ENCODE measurements around the gene CTNNA3.

CTNNA3 gene

DNA sequence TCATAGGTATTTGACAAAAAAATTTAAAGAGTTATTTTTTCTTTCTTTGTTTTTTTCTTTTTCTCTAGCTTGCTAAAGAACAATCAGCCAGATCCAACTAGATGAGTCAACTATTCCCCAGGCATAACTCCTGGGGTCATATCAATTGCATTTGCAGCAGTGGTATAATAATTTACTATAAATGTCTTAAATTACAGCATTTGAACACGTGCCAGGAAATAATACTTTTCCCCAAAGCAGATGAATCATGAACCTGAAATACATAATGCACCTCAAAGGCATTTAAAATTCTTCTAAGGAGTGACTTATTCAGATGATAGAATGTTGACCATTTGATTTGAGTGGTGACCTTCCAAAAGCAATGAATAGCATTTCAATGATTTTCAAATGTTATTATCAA, 580.0 kb downstream of the CTNNA3 start:
- DNase-seq (ENCODE audit: low read depth in 2 of 2), result no peak

- no peak for DNase-seq (ENCODE audit: low read depth in 2 of 2)
Measured at GRCh38 chr10:67114945-67115344, 581.0 kb downstream of the CTNNA3 start.

DNA sequence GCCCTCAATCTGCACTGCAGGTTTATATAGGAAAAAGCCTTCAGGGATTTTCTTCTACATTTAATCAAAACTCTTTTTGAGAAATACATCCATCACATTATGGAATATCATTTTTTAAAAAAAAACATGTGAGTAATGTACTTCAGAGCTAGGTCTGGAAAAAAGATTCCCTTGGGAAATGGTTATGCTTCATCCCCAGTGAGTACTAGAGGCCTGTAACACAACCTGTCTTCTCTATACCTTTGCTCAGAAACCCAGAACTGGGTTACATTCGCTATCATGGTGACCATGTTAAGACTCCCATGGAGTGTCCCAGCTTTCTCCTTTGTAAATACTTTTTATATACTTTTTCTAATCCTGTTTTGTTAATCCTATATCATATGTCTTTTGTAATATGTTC, 583.2 kb downstream of the CTNNA3 start:
- DNase-seq (ENCODE audit: low read depth in 2 of 2), result no peak

DNA sequence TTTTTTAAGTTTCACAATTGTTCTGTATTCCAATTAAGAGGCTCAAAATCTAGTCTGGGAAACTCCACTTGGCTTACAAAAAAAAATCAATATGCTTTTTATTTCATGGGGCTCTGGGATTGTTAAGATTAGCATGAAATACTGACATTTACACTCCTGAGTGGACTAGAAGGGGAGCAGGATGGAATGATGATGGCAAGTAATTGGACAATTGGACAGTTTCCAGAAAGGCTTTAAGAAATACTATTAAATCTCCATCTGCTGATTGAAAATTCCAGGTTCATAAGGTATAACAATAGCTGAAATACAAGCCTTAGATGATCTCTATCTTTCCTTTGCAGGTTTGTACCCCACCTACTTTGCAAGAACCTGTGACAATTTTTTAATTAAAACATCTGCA, 585.7 kb downstream of the CTNNA3 start:
- DNase-seq (ENCODE audit: low read depth in 2 of 2), result no peak

DNA sequence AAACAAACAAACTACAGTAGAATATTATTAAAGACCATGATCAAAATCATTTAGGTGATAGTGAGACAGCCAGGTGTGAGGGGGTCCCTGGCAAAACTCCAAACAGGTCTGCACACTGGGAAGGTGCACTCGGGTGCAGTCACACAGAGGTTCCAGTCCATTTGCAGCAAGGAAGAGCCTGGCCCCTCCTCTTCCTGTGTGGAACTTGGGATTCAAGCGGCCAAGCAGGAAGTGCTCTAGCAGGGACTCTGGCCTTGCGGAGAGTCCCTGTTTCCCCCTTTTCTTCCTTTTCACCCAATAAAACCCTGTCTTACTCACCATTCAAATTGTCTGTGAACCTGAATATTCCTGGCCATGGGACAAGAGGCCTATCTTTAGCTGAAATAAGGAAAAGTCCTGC, 588.3 kb downstream of the CTNNA3 start:
- no peak for DNase-seq (ENCODE audit: low read depth in 2 of 2)

DNA sequence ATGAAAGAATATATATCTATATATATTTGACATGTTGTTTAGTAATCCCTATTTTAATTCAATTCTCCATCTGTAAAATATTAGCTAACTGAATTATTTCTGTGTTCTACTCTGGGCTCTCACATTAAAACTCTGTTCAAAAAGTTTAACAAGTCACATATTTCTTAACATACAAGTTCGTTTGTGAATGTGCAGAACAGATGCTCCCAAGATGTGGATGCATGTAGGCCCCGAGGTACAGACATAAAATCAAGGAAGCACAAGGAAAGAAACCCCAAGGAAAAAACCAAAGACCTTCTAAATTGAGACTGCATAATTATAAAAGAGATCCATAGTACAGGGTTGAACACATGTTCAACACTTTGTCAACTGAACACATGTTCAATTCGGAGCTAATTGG, 595.0 kb downstream of the CTNNA3 start:
- DNase-seq (ENCODE audit: low read depth in 2 of 2), result no peak

- DNase-seq (ENCODE audit: low read depth in 2 of 2), result no peak
Measured at GRCh38 chr10:67098461-67098860, 597.5 kb downstream of the CTNNA3 start.

- DNase-seq (ENCODE audit: low read depth in 2 of 2), result no peak
Measured at GRCh38 chr10:67095531-67095930, 600.5 kb downstream of the CTNNA3 start.

GRCh38 chr10:67088036-67088435, 608.0 kb downstream of the CTNNA3 start:
- no peak for DNase-seq (ENCODE audit: low read depth in 2 of 2)

- DNase-seq (ENCODE audit: low read depth in 2 of 2), result no peak
Measured at GRCh38 chr10:67087135-67087425, 608.9 kb downstream of the CTNNA3 start.

- no peak for DNase-seq (ENCODE audit: low read depth in 2 of 2)
Measured at GRCh38 chr10:67086327-67087134, 609.5 kb downstream of the CTNNA3 start.

DNA sequence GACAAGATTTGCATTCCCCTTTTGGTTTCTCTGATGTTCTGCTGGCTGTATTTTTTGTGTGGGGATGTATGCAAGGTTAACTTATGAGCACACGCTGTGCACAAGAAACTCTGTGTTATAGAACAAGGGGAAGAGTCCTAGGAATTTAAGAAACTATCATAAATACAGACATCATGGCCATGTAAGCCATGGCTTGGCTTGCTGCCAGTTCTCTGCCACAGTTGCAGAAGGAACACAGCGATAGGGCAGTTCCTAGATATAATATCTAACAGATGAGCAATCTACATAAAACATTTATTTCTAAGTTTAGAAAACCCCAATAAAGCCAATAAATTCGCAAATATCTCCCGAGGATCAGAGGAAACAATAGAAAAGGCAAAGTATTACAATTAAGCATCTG, 616.9 kb downstream of the CTNNA3 start:
- DNase-seq (ENCODE audit: low read depth in 2 of 2), result no peak

DNA sequence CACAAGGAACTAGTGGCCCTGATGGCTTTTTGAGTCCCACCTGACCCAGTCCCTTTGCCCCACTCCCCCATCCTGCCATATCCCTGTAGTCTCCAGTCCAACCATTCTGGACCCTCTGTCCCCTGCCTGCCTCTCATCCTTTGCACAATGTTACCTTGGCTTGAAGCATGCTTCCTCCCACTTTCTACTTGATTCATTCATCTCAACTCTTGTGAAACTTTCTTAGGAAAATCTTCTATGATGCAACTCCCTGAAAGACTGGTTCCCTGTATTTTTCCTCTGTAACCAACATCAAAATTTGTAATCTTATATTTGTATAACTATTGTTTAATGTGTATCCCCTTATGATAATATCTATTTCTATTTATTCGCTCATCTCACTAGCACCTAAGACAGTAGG, 618.6 kb downstream of the CTNNA3 start:
- DNase-seq (ENCODE audit: low read depth in 2 of 2), result no peak

DNA sequence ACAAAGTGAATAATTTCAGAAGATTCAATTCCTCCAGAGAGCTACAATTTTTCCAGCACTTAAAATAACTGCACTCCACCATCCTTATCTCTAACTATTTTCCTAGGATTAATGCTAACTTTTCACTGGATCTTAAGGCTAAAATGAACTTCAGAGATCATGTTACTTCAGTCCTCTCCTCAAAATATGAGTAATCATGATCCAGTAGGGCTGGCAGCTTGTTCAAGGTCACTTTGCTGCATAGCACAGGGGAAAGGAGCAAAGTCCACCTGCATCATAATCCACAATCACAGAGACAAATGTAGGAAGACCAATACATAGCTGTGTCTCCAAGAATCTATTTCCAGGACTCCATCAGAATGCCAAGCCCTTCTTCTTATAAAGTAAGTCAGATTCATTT, 619.9 kb downstream of the CTNNA3 start:
- DNase-seq (ENCODE audit: low read depth in 2 of 2), result no peak

DNA sequence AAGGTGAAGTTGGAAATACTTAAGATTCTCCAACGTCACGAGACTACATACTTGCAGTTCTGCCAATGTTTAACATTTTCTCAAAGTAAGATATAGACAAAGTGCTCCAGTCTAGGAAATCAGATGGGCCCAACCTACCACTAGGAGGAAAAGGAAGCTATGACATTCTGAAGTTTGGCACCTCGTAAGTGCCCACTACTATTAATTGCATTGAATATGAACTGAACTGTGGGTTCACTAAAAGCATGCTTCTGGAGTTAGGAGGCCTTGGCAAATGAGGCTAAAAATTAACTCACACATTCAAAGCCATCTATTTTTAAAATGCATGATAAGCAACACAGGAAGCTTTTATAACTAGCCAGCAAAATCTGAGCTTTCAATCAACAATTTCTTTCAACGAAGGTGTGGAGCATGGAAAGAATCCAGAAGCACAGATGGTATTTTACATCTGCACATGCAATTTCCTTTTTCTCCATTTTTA, 620.5 kb downstream of the CTNNA3 start:
- DNase-seq (ENCODE audit: low read depth in 2 of 2), result no peak

DNA sequence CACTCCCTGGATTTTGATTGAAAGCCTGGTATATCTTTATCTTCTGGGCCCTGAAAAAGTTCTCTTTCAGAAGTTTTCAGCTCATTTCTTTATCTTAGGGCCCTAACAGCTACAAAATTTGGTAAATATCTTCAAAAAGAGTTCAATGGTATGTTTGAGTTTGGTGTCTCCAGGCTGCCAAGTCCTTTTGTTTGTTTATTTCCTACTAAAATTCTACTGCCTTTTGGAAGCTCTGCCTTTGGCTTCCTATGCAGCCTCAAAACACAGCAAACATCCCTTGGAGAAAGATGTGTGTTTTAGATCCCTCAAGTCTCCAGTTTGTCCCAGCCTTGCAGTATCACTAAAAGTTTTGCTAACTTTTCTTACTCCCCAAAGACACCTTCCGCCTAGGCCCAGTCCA, 623.3 kb downstream of the CTNNA3 start:
- DNase-seq (ENCODE audit: low read depth in 2 of 2), result no peak

- no peak for DNase-seq (ENCODE audit: low read depth in 2 of 2)
Measured at GRCh38 chr10:67050415-67050814, 645.6 kb downstream of the CTNNA3 start.

GRCh38 chr10:67049988-67050387, 646.0 kb downstream of the CTNNA3 start:
- no peak for DNase-seq (ENCODE audit: low read depth in 2 of 2)

DNA sequence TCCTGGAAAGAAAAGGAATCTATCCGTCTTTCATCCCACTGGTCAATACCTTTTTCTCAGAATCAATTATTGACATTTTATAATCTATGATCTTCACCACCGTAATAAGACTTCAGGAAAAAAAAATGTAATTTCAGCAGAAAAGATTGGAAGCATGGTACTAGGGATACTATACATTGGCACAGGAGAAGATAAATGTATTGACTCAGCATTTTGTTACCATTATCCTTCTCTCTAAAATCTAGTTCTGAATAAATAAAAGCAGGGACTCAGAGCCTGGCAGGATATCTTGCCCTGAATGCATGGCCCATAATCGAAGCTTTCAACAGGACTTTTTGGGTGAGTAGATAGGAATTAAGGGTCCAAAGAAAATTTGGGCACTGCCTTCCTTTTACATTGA, 649.5 kb downstream of the CTNNA3 start:
- no peak for DNase-seq (ENCODE audit: low read depth in 2 of 2)

DNA sequence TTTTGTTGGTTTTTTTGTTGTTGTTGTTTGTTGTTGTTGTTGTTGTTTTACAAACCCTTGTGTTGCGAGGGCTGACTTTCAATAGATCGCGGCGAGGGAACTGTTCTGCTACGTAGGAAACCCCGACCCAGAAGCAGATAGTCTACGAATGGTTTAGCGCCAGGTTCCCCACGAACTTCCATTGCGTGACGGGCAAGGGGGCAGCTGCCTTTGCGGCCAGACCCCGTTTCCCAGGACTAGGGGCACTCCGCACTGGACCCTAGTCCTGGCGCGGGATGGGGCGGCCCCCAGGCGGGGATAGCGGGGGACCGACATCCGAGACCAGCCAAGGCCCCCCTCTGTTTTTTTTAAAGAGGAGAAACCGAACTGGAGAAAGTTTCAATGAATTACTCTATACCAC, 650.6 kb downstream of the CTNNA3 start:
- no peak for DNase-seq (ENCODE audit: low read depth in 2 of 2)

DNA sequence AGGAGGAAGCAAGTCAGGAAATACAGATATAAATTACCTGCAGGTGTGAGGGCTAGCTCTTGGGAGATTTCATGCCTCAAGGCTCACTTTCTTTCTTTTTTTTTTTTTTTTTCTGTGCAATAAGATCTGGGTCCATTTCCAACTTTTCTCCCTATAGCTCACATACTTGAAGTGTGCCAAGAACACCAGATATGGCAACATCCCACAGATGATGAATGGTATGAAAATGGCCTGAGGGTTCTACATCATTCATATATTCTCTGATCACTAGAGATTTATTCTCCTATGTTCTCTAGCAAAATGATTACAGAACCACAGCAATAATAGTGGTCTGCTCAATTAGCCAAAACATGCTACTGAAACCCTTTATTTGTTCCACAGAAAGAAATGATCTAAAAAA, 653.0 kb downstream of the CTNNA3 start:
- no peak for DNase-seq (ENCODE audit: low read depth in 2 of 2)

DNA sequence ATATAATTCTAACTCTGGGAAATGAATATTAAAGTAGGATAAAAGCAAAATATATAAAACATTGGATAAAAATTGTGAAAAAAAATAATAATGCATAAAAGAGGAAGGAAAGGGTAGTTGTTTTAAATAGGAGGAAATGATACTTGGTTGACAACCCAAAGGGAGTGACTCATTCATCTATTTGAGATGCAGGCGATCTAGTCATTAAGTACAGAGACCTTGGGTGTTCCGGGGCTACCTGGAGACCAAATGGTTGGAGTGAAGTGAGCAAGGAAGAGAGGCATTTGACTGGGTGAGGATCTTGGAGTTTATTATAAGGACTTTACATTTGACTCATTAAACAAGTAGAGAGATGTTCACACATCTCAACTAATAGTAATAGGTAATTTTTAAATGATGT, 659.2 kb downstream of the CTNNA3 start:
- no peak for DNase-seq (ENCODE audit: low read depth in 2 of 2)

- no peak for DNase-seq (ENCODE audit: low read depth in 2 of 2)
Measured at GRCh38 chr10:67033878-67034277, 662.1 kb downstream of the CTNNA3 start.

DNA sequence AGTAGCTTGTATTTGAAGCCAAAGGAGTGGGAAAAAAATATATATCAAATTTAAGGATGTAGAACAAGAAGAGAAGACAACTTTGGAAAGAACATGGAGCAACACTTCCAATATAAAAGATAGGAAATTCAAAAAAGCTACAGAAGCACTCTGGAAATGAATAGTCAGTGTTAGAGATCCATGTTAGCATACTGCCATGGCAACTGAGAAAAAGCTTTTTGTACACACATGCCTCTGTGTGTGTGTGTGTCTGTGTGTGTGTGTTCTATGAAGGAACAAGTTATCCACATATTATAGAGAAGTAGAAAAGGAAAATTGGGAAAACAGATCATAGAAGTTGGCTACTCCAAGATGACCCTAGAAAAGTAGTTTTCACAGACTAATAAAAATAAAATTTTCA, 673.9 kb downstream of the CTNNA3 start:
- DNase-seq (ENCODE audit: low read depth in 2 of 2), result no peak

Data from stimulated activated CD8-positive, alpha-beta memory T cell treated with anti-CD3 and anti-CD28 coated beads, Interleukin-7, amount 100 ng/mL, for 4 hours (primary cell).